Tibial artery (tissue), 4 donors: Measurements from ENCODE around the gene TMEM14A.
A peak's percentile ranks its signal among the peaks of the same experiment; 100 is the strongest.
"Not testable (repeated sequence)": the region's sequence is repeated elsewhere in the genome, so short reads cannot be mapped to it uniquely, and the experiment has no call there.

Experiments used
- DNase-seq, 2 donors: peaks; one replicate each; pipeline ENCODE4 v3.0.0-alpha.2; 2019
- H3K27ac ChIP-seq, 2 donors: fragments of 200-600 bp; sonication (generic) in 1 of 2; 1 replicate in 1 of 2; 2 replicates in 1 of 2; pipeline ENCODE4 v1.5.1; 2018 to 2019; ENCODE audit warnings: mild to moderate bottlenecking in 1 of 2
- H3K27me3 ChIP-seq, 2 donors: fragments of 200-600 bp; sonication (generic) in 1 of 2; one replicate each; pipeline versions ENCODE4 v1.5.1 to v1.6.0; 2016 to 2019
- H3K36me3 ChIP-seq, 3 donors: fragments of 200-600 bp; sonication (generic) in 2 of 3; one replicate each; pipeline ENCODE4 v1.5.1; 2016 to 2019; ENCODE audit warnings: mild to moderate bottlenecking in 2 of 3
- H3K4me1 ChIP-seq, 4 donors: fragments of 200-600 bp; sonication (generic) in 2 of 4; 1 replicate in 3 of 4; 2 replicates in 1 of 4; pipeline ENCODE4 v1.5.1; 2016 to 2019
- H3K4me3 ChIP-seq, 2 donors: fragments of 200-600 bp; sonication (generic) in 1 of 2; 1 replicate in 1 of 2; 2 replicates in 1 of 2; pipeline ENCODE4 v1.5.1; 2018 to 2019; ENCODE audit warnings: mild to moderate bottlenecking in 2 of 2
- H3K9me3 ChIP-seq, 3 donors: fragments of 200-600 bp; sonication (generic) in 1 of 3; one replicate each; pipeline ENCODE4 v1.5.1; 2016 to 2019
- CTCF ChIP-seq, 2 experiments: fragments of 200-600 bp in 1 of 2; fragments of 450-650 bp in 1 of 2; IDR thresholded peaks; one replicate each; pipeline ENCODE4 v1.5.1; 2017 to 2019; ENCODE audit warnings: antibody characterized with exemption in 2 of 2, mild to moderate bottlenecking in 1 of 2, moderate library complexity in 1 of 2
- intact Hi-C: fragments of 100-400 bp; cut with DNase I; formaldehyde crosslinking; loops from one replicate; pipeline ENCODE4 v1.15.0; 2023; ENCODE audit warnings: low total_unique reads

TMEM14A gene

DNA sequence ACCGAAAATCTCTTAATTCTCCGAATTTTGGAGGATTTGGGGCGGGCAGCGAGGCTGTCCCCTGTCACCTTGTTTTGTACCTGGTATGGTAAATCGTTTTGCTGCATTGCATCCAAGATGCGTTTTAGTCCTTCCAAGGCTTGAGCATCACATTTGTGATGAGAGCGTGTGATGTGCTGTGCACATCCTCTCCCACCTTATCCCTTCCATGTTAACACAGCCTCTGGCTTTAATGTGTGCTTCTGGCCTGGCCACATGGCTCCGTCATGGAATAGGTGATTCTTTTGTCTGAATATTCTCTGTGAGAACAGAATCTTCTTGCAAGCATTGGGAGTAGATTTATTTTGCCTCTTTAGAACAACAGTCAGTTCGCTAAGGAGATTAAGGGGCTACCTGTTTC, 763 bp downstream of the TMEM14A start:
- no peak for TF ChIP-seq CTCF (IDR thresholded peaks at IDR 0.05)

GRCh38 chr6:52672412-52673025, 1.6 kb downstream of the TMEM14A start:
- TF ChIP-seq CTCF (IDR thresholded peaks at IDR 0.05): no peak
- peaks cover 9 to 16% (median 12%) of the 10 kb centered on the region in 3 donors for H3K36me3 ChIP-seq
- H3K27ac ChIP-seq: no peak overlapping the region
- DNase-seq: no peak
- H3K9me3 ChIP-seq: no peaks in the 10 kb centered on the region
- H3K4me1 ChIP-seq: peaks cover 0 to 26% (median 9%) of the 10 kb centered on the region in 4 donors
- intact Hi-C loops: no loop called here
- H3K27me3 ChIP-seq: no peaks in the 10 kb centered on the region
- no peak overlapping the region for H3K4me3 ChIP-seq

More for the DNA sequence above, 763 bp downstream of the TMEM14A start:
- Histone ChIP-seq H3K27ac (peak overlapping the region in 1 of 2 donors; percentile 66), H3K9me3 (no peaks in the 10 kb centered on the region), H3K27me3 (no peaks in the 10 kb centered on the region), H3K4me3 (peak overlapping the region; percentile 66 to 70), H3K4me1 (peaks cover 0 to 26% (median 9%) of the 10 kb centered on the region in 4 donors), H3K36me3 (peaks cover 5 to 8% (median 6%) of the 10 kb centered on the region in 3 donors)
- intact Hi-C loops: no loop called here
- DNase-seq: no peak

DNA sequence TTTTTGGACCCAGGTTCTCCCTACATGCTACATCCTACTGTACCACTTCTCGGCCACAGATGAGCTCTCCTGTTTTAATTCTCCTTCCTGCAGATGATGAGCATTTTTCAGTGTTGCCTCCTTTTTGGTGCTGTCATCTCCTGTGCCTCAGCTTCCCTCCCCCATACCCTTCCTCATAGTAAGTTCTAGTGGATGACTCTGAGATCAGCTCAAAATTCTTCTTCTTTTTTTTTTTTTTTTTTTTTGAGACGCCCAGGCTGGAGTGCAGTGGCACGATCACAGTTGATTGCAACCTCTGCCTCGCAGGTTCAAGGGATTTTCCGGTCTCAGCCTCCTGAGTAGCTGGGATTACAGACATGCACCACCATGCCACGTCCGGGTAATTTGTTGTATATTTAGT, 3.8 kb downstream of the TMEM14A start:
- no peak for DNase-seq
- no peaks in the 10 kb centered on the region for H3K9me3 ChIP-seq
- H3K36me3 ChIP-seq: peaks cover 9 to 27% (median 16%) of the 10 kb centered on the region in 3 donors
- no peak overlapping the region for H3K27ac ChIP-seq
- H3K4me3 ChIP-seq: no peak overlapping the region
- H3K4me1 ChIP-seq: peaks cover 0 to 26% (median 9%) of the 10 kb centered on the region in 4 donors
- intact Hi-C loops: no loop called here
- no peak for TF ChIP-seq CTCF (IDR thresholded peaks at IDR 0.05)
- no peaks in the 10 kb centered on the region for H3K27me3 ChIP-seq

DNA sequence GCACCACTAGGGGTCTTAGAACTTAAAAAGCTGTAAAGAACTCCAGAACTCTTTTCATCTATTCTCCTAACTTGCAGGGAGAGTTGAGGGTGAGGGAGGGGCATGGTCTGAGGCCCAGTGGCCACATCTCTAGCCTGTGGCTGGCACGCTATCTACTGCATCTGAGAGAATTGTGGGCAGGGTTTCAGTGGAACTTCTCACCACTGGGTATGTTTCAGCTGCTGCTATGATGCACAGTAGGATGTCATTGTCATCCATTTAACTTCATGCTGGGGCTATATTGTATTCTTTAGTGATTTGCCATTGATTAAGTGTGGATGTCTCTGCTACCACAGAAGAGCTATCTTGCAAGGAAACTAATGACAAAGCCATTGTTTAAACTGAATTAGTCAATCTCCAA, 4.5 kb downstream of the TMEM14A start:
- no peak for DNase-seq
- peaks cover 0 to 26% (median 8%) of the 10 kb centered on the region in 4 donors for H3K4me1 ChIP-seq
- no peak for TF ChIP-seq CTCF (IDR thresholded peaks at IDR 0.05)
- H3K4me3 ChIP-seq: no peak overlapping the region
- intact Hi-C loops: no loop called here
- H3K36me3 ChIP-seq: peaks cover 9 to 27% (median 18%) of the 10 kb centered on the region in 3 donors
- H3K27me3 ChIP-seq: no peaks in the 10 kb centered on the region
- no peaks in the 10 kb centered on the region for H3K9me3 ChIP-seq
- no peak overlapping the region for H3K27ac ChIP-seq

- intact Hi-C loops, DNase-seq, H3K4me3 ChIP-seq, H3K27me3 ChIP-seq, H3K9me3 ChIP-seq, H3K27ac ChIP-seq: not testable (repeated sequence)
- Histone ChIP-seq H3K4me1 (peaks cover 0 to 17% (median 3%) of the 10 kb centered on the region in 4 donors), H3K36me3 (peaks cover 9 to 34% (median 21%) of the 10 kb centered on the region in 3 donors)
Measured at GRCh38 chr6:52676631-52677030, 5.7 kb downstream of the TMEM14A start.

DNA sequence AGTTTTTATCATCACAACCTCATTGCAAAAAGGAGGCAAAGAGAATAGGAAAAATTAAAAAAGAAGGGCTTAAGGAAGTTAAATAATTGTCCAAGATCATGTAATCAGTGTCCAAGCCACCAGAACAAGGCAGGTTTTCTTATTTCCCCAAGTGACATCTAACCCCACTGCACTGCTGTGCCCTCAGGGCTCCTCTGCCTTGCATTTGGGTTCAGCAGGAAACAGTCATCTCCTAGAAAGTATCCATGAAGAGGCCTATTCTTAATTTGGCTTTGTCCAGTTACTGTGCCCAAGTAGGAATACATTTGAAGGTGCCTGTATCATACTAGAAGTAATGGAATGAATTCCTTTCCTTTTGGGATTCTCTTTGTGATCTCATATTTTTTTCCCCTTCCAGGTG, 10.5 kb downstream of the TMEM14A start:
- intact Hi-C loops: no loop called here
- Histone ChIP-seq H3K9me3 (no peaks in the 10 kb centered on the region), H3K4me3 (no peak overlapping the region), H3K27ac (no peak overlapping the region), H3K27me3 (no peaks in the 10 kb centered on the region), H3K36me3 (peaks cover 12 to 52% (median 41%) of the 10 kb centered on the region in 3 donors), H3K4me1 (no peaks in the 10 kb centered on the region)
- DNase-seq: no peak
- TF ChIP-seq CTCF (IDR thresholded peaks at IDR 0.05): no peak
